ENCODE measurements around the gene OR2Y1. TPM values are rescaled to one million over a fixed set of nuclear protein-coding genes. Genes with fewer than 3 reads are reported as not detected.

The OR2Y1 gene
- total and polyA plus RNA-seq, 2 of the 13 experiments (the other 11 are each of a cell fraction or from before 2014, with no cell fraction given), result not detected

GRCh38 chr5:180779985-180780610, 40.2 kb upstream of the OR2Y1 start:
- no peaks in the 10 kb centered on the region for H4K20me1 ChIP-seq (ENCODE audit: insufficient read depth, low read length)
- peaks cover 2% of the 10 kb centered on the region for H3K4me1 ChIP-seq (ENCODE audit: insufficient read depth, low read length)
- no TSS peak for BruUV-seq (replicated peaks)
- in situ Hi-C loops (cut with HindIII; ENCODE audit: extremely low pct_ligation_motif_present, low pct_unique_long_range_greater_than_20kb) (loop anchor here (10.0 kb wide), 1 partner anchor 375 kb away; no protein-coding TSS in a partner anchor), intact Hi-C loops (cut with micrococcal nuclease; ENCODE audit: unreplicated experiment) (loop anchor here (5.0 kb wide), 1 partner anchor 82 kb away; the partner anchor contains the start of gene ZFP62)
- no peak overlapping the region for H3K4me3 ChIP-seq (replicated peaks in 1 of 3; ENCODE audit: insufficient read depth in 1 of 3, low read depth in 2 of 3, low read length in 3 of 3)
- no peaks in the 10 kb centered on the region for H3K36me3 ChIP-seq (replicated peaks in 1 of 2; ENCODE audit: control insufficient read depth in 1 of 2, insufficient read depth in 2 of 2, low read length in 2 of 2)
- no peak for FAIRE-seq
- H3K9ac ChIP-seq (ENCODE audit: insufficient read depth, low read depth, low read length), result no peak overlapping the region
- no peaks in the 10 kb centered on the region for H3K79me2 ChIP-seq (ENCODE audit: insufficient read depth, low read length)
- ChIA-PET POLR2A (no interaction called here), CTCF (ENCODE audit: low intra/inter-chr PET ratio, low total read pairs) (no interaction called here)
- peaks cover 0 to 17% of the 10 kb centered on the region in 2 experiments; a peak in 1 of 5 replicates for H3K27me3 ChIP-seq (ENCODE audit: control insufficient read depth in 1 of 2, insufficient read depth in 2 of 2, low read length in 2 of 2)
- H3K4me2 ChIP-seq (ENCODE audit: low read depth, low read length), result no peak overlapping the region
- ATAC-seq, result no peak
- no peak for DNase-seq (ENCODE audit: low spot score)
- no peak overlapping the region for H2AFZ ChIP-seq (ENCODE audit: low read length)
- H3K9me3 ChIP-seq (ENCODE audit: low read length), result no peaks in the 10 kb centered on the region
- 52% methylated on average over 10 of the region's 10 CpGs for WGBS (ENCODE audit: low lambda C conversion rate)
- H3K27ac ChIP-seq (ENCODE audit: extremely low read length, insufficient read depth, low read length), result no peak overlapping the region
- no peak for TF ChIP-seq HNF4G (IDR thresholded peaks at IDR 0.05; ENCODE audit: borderline replicate concordance, low read depth, low read length)
- TF ChIP-seq HNF4G (CRISPR knock-in tag; IDR thresholded peaks at IDR 0.05; ENCODE audit: borderline replicate concordance, low read depth), result no peak
- TF ChIP-seq SNRNP70 (IDR thresholded peaks at IDR 0.05; ENCODE audit: low read depth, low read length), result no peak
- no peak for TF ChIP-seq ZNF704 (CRISPR knock-in tag; IDR thresholded peaks at IDR 0.05; ENCODE audit: borderline replicate concordance)
- no peak for TF ChIP-seq ZBTB25 (CRISPR knock-in tag; IDR thresholded peaks at IDR 0.05)
- no peak for TF ChIP-seq DZIP1 (CRISPR knock-in tag; IDR thresholded peaks at IDR 0.05)
- no peak for TF ChIP-seq ZNF597 (CRISPR knock-in tag; IDR thresholded peaks at IDR 0.05)
- TF ChIP-seq SIX1 (CRISPR knock-in tag; IDR thresholded peaks at IDR 0.05; ENCODE audit: borderline replicate concordance), result no peak
- TF ChIP-seq THAP9 (CRISPR knock-in tag; IDR thresholded peaks at IDR 0.05; ENCODE audit: borderline replicate concordance), result no peak
- no peak for TF ChIP-seq ZNF12 (CRISPR knock-in tag; IDR thresholded peaks at IDR 0.05)
- no peak for TF ChIP-seq PRDM4 (CRISPR knock-in tag; IDR thresholded peaks at IDR 0.05; ENCODE audit: borderline replicate concordance)
